Measurements from ENCODE around the gene NT5C3A.
A peak's percentile ranks its signal among the peaks of the same experiment; 100 is the strongest.
"Not testable (repeated sequence)": the region's sequence is repeated elsewhere in the genome, so short reads cannot be mapped to it uniquely, and the experiment has no call there.

Gene NT5C3A

GRCh38 chr7:33039903-33040292 is 22.7 kb downstream of the NT5C3A start:
- DNase-seq: no peak

DNA sequence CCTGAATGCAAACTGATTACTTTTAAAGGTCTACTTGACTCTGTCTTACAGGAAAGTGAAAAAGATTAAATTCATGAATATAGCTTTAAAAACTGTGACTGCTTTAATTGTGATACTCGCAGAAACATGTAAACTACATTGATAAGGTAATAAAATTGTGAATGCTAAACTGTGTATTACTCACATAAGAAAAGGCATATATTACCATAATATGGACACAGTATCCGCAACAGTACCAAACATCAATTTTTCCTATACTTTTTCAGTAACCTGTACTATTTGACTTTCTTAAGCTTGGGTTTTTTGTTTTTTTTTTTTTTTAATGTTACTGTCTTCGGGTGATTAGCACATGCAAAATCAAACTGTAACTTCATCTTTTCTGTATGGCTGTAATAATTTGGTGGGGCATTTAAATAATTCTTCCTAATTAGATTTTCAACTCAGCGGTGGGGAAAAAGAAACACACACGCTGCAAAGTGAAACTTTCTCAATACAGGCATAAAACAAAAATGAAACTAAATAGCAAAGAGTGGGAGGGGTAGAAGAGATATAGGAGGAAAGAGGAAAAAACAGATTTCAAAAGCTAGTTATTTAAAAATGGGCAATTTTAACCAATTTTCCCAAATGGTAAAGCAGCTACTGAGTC is 23.2 kb downstream of the NT5C3A start:
- no peak for DNase-seq

GRCh38 chr7:33038639-33039038 is 23.9 kb downstream of the NT5C3A start:
- no peak for DNase-seq

GRCh38 chr7:33035776-33036175 is 26.8 kb downstream of the NT5C3A start:
- DNase-seq: no peak

DNA sequence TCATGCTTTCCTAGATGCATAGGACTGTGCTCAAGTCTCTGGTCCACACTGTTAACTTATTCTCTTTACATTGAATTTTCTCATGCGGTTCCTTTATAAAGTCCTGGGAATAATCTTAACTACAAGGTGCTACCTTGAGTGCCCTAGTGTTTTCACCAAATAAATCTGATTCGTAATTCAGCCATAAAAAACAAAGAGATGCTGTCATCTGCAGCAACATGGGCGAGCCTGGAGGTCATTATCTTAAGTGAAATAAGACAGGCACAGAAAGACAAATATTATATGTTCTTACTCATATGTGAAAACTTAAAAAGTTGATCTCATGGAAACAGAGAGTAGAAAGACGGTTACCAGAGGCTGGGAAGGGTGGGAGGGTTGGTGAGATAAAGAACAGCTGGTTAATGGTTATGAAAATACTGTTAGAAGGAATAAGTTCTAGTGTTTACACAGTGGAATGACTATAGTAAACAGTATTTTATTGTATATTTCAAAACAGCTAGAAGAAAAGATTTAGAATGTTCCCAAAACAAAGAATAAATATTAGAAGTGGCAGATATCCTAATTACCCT is 38.3 kb downstream of the NT5C3A start:
- DNase-seq: no peak

DNA sequence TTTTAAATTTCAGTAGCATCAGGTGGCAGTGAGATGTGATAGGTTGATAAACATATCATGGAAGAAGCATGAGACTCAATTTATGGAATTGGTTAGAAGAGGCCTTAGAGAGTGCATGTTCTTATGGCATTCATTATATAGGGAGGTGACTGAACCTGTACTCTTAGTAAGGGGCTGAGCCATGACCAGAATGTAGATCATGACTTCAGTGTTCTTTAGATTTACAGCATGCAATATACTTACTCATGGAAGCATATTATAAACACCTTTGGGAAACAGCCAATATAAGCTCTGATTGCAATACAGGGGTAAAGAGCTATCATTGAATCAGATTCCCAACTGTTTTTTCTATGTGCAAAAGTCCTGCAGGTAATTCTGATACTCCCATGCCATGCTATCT is 50.2 kb downstream of the NT5C3A start:
- DNase-seq: no peak

DNA sequence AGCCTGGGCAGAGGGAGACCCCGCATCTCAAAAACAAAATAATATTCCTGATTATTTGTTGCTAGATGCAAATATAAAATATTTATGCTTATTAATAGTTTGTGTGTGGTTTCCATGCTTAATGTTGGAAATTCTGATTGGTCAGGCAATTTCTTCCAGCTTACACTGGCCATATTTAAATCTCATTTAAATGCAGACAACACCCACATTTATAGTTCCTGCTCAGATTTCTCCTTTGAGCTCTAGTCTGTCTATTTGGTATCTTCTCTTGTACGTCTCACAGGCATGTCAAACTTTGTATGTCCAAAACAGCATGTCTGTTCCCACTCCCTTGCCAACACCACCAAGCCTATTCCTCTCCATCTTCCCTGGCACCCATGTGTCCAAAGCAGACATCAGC is 52.8 kb downstream of the NT5C3A start:
- DNase-seq: no peak

DNA sequence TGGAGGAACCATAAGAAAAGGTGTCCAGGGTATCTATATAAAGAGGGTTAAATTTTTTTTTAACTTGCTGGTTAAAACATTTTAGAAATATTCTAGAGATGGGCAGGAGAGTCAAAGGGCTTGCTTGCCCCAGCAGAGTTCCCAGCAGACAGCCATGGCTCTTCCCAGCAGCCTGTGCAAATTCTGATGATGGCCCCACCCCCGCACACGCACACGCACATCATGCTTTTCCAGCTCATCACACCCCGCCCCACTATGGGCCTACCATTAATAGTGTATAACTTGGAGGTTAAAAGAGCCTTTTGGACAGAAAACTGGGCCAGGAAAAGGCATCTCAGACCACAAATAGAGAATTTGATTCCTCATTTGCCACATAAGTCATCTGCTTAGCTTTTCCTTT is 56.9 kb downstream of the NT5C3A start:
- DNase-seq: not testable (repeated sequence)

- DNase-seq: not testable (repeated sequence)
These were observed 57.4 kb downstream of the NT5C3A start for GRCh38 chr7:33005193-33005592.

- not testable (repeated sequence) for DNase-seq
These were observed 58.4 kb downstream of the NT5C3A start for GRCh38 chr7:33004104-33004616.

DNA sequence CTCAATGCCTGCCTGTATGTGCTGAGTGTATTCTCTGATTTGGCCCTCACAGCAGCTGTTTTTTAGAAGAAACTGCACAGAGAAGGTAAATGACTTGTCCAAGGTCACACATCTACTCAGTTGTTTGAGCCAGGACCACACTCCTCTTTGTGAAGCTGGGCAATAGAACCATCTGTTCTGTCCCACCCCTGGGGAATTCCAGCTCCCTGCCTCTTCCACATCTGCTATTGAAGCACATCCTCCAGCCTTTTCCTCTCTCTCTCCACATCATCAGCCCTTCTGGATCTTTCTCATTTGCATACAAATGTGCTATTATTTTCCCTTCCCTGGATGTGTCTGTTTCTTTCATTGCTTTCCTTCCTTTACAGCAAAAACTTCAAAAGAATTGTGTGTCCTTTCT is 59.5 kb downstream of the NT5C3A start:
- DNase-seq: not testable (repeated sequence)

DNA sequence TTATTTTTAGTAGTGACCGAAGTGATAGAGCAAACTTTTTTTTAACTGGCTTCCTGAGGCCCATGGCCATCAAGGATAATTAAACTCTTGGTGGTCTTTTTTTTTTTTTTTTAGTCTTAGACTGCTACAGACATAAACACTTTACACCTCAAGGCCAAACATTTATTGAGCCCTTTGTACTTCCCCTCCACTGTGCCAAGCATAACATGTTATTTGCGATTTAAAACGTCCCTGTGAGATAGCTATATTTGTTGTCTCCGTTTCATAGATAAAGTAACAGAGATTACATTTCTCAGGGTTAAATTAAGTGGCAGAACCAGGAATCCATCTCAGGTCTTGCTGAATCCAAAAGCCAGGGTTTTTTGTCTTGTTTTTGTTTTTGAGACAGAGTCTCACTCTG is 63.2 kb downstream of the NT5C3A start:
- DNase-seq: not testable (repeated sequence)

GRCh38 chr7:32998361-32999171 is 64.0 kb downstream of the NT5C3A start:
- peak; percentile 70 for DNase-seq

DNA sequence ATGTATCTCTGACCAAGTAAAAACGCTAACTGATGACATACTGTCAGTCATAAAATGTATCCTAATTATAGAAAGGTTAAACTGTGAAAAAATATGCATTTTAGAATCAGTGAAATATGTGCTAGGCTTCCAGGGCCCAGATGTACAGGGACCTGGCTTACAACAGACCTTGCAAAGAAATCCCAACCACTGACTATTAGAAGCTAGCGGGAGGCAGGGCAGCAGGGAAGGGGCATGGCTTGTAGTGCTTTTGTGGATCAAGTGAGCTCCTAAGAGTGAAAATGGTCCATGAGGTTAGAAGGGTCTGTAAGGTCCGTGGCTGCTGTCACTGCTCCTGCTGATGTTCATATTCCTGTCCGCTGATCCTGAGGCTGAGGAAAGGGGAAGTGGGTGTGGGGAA is 64.6 kb downstream of the NT5C3A start:
- DNase-seq: not testable (repeated sequence)

GRCh38 chr7:32992750-32993149 is 69.8 kb downstream of the NT5C3A start:
- DNase-seq: not testable (repeated sequence)

GRCh38 chr7:32991975-32992700 is 70.4 kb downstream of the NT5C3A start:
- DNase-seq: not testable (repeated sequence)

DNA sequence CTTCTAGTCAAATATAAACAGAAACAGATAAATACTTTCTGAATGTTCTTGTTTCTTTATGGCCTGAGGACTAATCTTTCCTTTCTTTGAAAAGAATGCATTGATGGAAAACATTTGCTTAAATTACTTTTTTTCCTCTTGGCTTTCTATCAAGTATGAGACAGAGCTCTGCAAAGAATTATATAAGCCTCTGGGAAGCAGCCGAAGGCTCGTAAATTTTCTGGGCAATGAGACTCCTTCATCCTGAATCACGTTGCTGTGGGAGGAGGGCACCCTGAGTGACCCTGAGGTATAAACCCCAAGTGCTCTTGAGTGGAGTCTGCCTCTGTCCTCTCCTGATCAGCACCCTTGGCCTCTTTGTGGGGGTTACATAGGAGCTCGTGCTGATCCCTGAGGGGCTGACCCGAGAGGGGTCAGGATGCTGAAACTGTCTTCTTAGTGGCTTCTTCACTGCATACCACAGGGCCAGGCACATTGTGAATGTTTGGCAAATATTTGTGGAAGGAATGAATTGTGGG is 71.4 kb downstream of the NT5C3A start:
- DNase-seq: not testable (repeated sequence)

- DNase-seq: peak; percentile 53
These were observed 74.4 kb downstream of the NT5C3A start for GRCh38 chr7:32988148-32988547.

DNA sequence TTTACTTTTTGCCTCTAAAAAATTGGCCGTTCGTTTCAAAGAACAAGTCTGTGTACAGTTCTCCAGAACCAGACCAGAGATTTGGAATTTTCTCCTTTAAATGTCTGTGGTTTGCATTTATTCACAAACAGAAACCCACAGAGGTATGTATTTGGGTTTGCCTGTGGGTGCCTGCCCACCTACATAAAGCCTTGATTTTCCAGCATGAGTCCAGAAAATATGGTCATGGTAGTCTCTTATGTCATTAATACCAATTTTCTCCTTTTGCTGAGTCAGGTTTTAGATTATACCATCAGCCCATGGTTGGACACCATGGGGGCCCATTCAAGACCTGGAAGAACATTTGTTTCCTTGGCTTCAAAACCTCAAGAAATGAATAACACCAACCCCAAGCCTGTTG is 82.7 kb downstream of the NT5C3A start:
- not testable (repeated sequence) for DNase-seq

DNA sequence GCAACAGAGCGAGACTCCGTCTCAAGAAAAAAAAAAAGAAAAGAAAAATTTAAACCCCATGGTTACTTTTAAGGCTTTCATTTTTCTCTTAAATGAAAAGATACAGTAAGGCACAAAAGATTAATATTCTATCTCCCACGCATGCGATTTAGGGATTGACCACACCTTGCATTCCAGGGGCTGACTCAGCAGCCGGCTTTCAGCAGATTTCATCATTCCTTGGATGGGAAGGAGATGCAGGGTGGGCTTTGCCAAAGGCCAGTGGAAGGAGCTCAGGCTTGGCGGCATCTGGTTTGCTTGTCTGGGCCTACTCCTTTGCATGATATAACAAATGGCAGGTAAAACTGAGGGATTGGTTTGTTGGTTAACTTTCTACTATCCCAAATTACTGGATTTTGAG is 83.3 kb downstream of the NT5C3A start:
- not testable (repeated sequence) for DNase-seq

DNA sequence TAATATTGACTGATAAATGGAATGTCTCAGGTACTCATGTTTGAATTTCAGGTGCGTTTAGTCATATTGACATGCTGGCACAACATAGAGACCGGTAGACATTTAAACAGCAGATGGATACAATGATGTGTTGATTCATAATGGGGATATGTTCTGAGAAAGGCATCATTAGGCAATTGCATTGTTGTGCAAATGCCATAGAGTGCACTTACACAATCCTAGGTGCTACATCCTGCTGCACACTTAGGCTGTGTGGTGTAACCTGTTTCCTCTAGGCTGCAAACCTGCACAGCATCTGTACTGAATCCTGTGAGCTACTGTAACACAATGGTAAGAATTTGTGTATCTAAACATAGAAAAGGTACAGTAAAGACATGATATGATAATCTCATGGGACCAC is 85.4 kb downstream of the NT5C3A start:
- not testable (repeated sequence) for DNase-seq

GRCh38 chr7:32971967-32972366 is 90.6 kb downstream of the NT5C3A start:
- not testable (repeated sequence) for DNase-seq

- not testable (repeated sequence) for DNase-seq
These were observed 95.4 kb downstream of the NT5C3A start for GRCh38 chr7:32967268-32967582.
